Camera-type eye (tissue), 1 donor: Measurements from ENCODE around the gene ELN. TPM values are rescaled to one million over a fixed set of nuclear protein-coding genes. Genes with fewer than 3 reads are reported as not detected.

ENCODE experiments used
- total RNA-seq: library from RNA; depleted of rRNA; stranded (reverse); fragments of >200 nt; gene quantifications from one replicate; pipeline ENCODE4 v1.2.3, GENCODE V29; 2014

The ELN gene
- total RNA-seq, result 494 TPM

GRCh38 chr7:74027683-74028320 is at the start of gene ELN:
TSS of gene ELN (plus strand) at chr7:74028173. CDS start at chr7:74028188, 15 bp downstream.

GRCh38 chr7:74083117-74083876 is 55.3 kb downstream of the ELN start, which contains the start of gene LIMK1:
TSS of gene LIMK1 (plus strand) at chr7:74083804. CDS start at chr7:74083991, 187 bp downstream.

Other genes starting within 250 kb of the ELN start
- gene CLDN4, start 197.2 kb upstream of the ELN start, total RNA-seq, result 15.8 TPM
- 5.9 TPM for gene METTL27, start 185.7 kb upstream of the ELN start, total RNA-seq
- not detected for gene TMEM270, start 167.0 kb upstream of the ELN start, total RNA-seq
- gene LIMK1, start 55.6 kb downstream of the ELN start, total RNA-seq, result 18.5 TPM
- 210 TPM for gene EIF4H, start 146.2 kb downstream of the ELN start, total RNA-seq
- 2.5 TPM for gene LAT2, start 181.8 kb downstream of the ELN start, total RNA-seq
- gene RFC2, start 226.2 kb downstream of the ELN start, total RNA-seq, result 17.9 TPM